ENCODE data around the gene SFXN3. TPM values are rescaled to one million over a fixed set of nuclear protein-coding genes. Genes with fewer than 3 reads are reported as not detected.
A peak's percentile ranks its signal among the peaks of the same experiment; 100 is the strongest.

SFXN3 gene
- total and polyA plus RNA-seq, 2 of the 13 experiments (the other 11 are each of a cell fraction or from before 2014, with no cell fraction given) = 16.8 to 71.5 TPM

GRCh38 chr10:100997360-100998182 lies 33.5 kb upstream of the SFXN3 start (continued):
- TF ChIP-seq SNAPC4 (CRISPR knock-in tag; IDR thresholded peaks at IDR 0.05) = 0 out of 2 replicates have a peak, but pooled peaks have one; percentile 25
- no peak for TF ChIP-seq ZNF205 (CRISPR knock-in tag; IDR thresholded peaks at IDR 0.05)
- TF ChIP-seq, protein P1, sequence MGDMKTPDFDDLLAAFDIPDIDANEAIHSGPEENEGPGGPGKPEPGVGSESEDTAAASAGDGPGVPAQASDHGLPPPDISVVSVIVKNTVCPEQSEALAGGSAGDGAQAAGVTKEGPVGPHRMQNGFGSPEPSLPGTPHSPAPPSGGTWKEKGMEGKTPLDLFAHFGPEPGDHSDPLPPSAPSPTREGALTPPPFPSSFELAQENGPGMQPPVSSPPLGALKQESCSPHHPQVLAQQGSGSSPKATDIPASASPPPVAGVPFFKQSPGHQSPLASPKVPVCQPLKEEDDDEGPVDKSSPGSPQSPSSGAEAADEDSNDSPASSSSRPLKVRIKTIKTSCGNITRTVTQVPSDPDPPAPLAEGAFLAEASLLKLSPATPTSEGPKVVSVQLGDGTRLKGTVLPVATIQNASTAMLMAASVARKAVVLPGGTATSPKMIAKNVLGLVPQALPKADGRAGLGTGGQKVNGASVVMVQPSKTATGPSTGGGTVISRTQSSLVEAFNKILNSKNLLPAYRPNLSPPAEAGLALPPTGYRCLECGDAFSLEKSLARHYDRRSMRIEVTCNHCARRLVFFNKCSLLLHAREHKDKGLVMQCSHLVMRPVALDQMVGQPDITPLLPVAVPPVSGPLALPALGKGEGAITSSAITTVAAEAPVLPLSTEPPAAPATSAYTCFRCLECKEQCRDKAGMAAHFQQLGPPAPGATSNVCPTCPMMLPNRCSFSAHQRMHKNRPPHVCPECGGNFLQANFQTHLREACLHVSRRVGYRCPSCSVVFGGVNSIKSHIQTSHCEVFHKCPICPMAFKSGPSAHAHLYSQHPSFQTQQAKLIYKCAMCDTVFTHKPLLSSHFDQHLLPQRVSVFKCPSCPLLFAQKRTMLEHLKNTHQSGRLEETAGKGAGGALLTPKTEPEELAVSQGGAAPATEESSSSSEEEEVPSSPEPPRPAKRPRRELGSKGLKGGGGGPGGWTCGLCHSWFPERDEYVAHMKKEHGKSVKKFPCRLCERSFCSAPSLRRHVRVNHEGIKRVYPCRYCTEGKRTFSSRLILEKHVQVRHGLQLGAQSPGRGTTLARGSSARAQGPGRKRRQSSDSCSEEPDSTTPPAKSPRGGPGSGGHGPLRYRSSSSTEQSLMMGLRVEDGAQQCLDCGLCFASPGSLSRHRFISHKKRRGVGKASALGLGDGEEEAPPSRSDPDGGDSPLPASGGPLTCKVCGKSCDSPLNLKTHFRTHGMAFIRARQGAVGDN (CRISPR knock-in tag; IDR thresholded peaks at IDR 0.05) = peak; percentile 70
- TF ChIP-seq KDM1A (CRISPR knock-in tag; IDR thresholded peaks at IDR 0.05) = peak; percentile 23; the same call in 1 of the 2 replicates
- peak; percentile 55; the same call in 1 of the 2 replicates for TF ChIP-seq THAP9 (CRISPR knock-in tag; IDR thresholded peaks at IDR 0.05; ENCODE audit: borderline replicate concordance)
- TF ChIP-seq NFYB (CRISPR knock-in tag; IDR thresholded peaks at IDR 0.05) = peak; percentile 58; the same call in 1 of the 2 replicates
- TF ChIP-seq NFATC3 (CRISPR knock-in tag; IDR thresholded peaks at IDR 0.05) = 0 out of 2 replicates have a peak, but pooled peaks have one; percentile 78
- TF ChIP-seq HNRNPH1 (optimal IDR thresholded peaks at IDR 0.05; ENCODE audit: low read depth, low read length) = no peak
- TF ChIP-seq NCOA5 (CRISPR knock-in tag; IDR thresholded peaks at IDR 0.05) = no peak
- no peak; the same call in 1 of the 2 replicates for TF ChIP-seq ZNF776 (CRISPR knock-in tag; IDR thresholded peaks at IDR 0.05)
- TF ChIP-seq RBM22 (optimal IDR thresholded peaks at IDR 0.05; ENCODE audit: low read length) = no peak
- TF ChIP-seq STAT5B (CRISPR knock-in tag; IDR thresholded peaks at IDR 0.05) = no peak
- TF ChIP-seq NFIC (IDR thresholded peaks at IDR 0.05; ENCODE audit: low read length) = no peak
- peak; percentile 66; the same call in 1 of the 2 replicates for TF ChIP-seq ZFP37 (CRISPR knock-in tag; IDR thresholded peaks at IDR 0.05; ENCODE audit: borderline replicate concordance)
- TF ChIP-seq, protein P2, sequence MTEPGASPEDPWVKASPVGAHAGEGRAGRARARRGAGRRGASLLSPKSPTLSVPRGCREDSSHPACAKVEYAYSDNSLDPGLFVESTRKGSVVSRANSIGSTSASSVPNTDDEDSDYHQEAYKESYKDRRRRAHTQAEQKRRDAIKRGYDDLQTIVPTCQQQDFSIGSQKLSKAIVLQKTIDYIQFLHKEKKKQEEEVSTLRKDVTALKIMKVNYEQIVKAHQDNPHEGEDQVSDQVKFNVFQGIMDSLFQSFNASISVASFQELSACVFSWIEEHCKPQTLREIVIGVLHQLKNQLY (CRISPR knock-in tag; IDR thresholded peaks at IDR 0.05) = no peak
- no peak for TF ChIP-seq NFE2 (CRISPR knock-in tag; IDR thresholded peaks at IDR 0.05)
- TF ChIP-seq NKX3-1 (CRISPR knock-in tag; IDR thresholded peaks at IDR 0.05) = no peak
